BLaER1 treated with 17β-estradiol and CSF1 and Interleukin-3, amounts not matched to agents 10 nM and 100 nM (cell line): ENCODE results near the gene MARF1.
"Not testable (repeated sequence)": the region's sequence is repeated elsewhere in the genome, so short reads cannot be mapped to it uniquely, and the experiment has no call there.

Source experiments
- H3K27ac ChIP-seq, 11 experiments: shearing (Covaris generic); formaldehyde crosslinking; 2 replicates each; pipeline ENCODE4 v1.8.1; 2022
- H3K27me3 ChIP-seq, 11 experiments: shearing (Covaris generic); formaldehyde crosslinking; 2 replicates each; pipeline ENCODE4 v1.8.1; 2022
- H3K36me3 ChIP-seq, 11 experiments: shearing (Covaris generic); formaldehyde crosslinking; 2 replicates each; pipeline ENCODE4 v1.8.1; 2022
- H3K4me1 ChIP-seq, 10 experiments: shearing (Covaris generic); formaldehyde crosslinking; 2 replicates each; pipeline ENCODE4 v1.8.1; 2022
- H3K4me2 ChIP-seq, 11 experiments: shearing (Covaris generic); formaldehyde crosslinking; 2 replicates each; pipeline ENCODE4 v1.8.1; 2022
- H3K4me3 ChIP-seq, 10 experiments: shearing (Covaris generic); formaldehyde crosslinking; 2 replicates each; pipeline ENCODE4 v1.8.1; 2022
- H3K9ac ChIP-seq, 11 experiments: shearing (Covaris generic); formaldehyde crosslinking; 2 replicates each; pipeline ENCODE4 v1.8.1; 2022
- H3K9me3 ChIP-seq, 11 experiments: shearing (Covaris generic); formaldehyde crosslinking; replicated peaks in 1 of 11; 2 replicates each; pipeline ENCODE4 v1.8.1; 2022
- H4K20me1 ChIP-seq, 11 experiments: shearing (Covaris generic); formaldehyde crosslinking; 2 replicates each; pipeline ENCODE4 v1.8.1; 2022
- Cebpa-rat ChIP-seq, 11 experiments: shearing (Covaris generic); IDR thresholded peaks; 2 replicates each; pipeline ENCODE4 v1.8.1; 2022

The MARF1 gene

DNA sequence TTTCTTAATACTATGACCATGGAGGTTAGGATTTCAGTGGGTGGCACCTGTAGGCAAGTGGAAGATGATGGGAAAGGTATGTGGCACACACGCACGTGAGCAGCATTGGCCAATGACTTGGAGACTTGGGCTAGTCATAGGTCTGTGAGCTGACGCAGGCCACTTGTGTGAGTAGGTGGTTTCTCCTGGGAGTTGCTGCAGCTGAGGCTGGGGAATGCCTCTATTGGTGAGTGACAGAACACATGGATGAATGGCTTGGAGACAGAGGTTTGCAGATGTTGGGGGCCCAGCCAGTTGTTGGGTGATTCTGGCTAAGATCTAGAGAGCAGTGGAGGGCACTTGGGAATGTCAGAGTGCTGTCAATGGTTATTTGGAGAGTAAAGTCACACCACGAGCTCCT, 64.1 kb downstream of the MARF1 start:
- no peak overlapping the region for H3K9ac ChIP-seq
- H3K9me3 ChIP-seq, result peaks cover 22 to 45% (median 33%) of the 10 kb centered on the region in 11 experiments; a peak in 19 of 22 replicates
- H3K27ac ChIP-seq, result no peak overlapping the region
- H3K4me3 ChIP-seq, result no peak overlapping the region
- no peak overlapping the region for H3K4me2 ChIP-seq
- H3K27me3 ChIP-seq, result no peaks in the 10 kb centered on the region
- no peaks in the 10 kb centered on the region for H4K20me1 ChIP-seq
- no peak for TF ChIP-seq Cebpa-rat (IDR thresholded peaks at IDR 0.05)
- H3K4me1 ChIP-seq, result peaks cover 0 to 46% (median 16%) of the 10 kb centered on the region in 10 experiments; a peak in 14 of 20 replicates
- peaks cover 0 to 18% (median 0%) of the 10 kb centered on the region in 11 experiments; a peak in 3 of 22 replicates for H3K36me3 ChIP-seq

DNA sequence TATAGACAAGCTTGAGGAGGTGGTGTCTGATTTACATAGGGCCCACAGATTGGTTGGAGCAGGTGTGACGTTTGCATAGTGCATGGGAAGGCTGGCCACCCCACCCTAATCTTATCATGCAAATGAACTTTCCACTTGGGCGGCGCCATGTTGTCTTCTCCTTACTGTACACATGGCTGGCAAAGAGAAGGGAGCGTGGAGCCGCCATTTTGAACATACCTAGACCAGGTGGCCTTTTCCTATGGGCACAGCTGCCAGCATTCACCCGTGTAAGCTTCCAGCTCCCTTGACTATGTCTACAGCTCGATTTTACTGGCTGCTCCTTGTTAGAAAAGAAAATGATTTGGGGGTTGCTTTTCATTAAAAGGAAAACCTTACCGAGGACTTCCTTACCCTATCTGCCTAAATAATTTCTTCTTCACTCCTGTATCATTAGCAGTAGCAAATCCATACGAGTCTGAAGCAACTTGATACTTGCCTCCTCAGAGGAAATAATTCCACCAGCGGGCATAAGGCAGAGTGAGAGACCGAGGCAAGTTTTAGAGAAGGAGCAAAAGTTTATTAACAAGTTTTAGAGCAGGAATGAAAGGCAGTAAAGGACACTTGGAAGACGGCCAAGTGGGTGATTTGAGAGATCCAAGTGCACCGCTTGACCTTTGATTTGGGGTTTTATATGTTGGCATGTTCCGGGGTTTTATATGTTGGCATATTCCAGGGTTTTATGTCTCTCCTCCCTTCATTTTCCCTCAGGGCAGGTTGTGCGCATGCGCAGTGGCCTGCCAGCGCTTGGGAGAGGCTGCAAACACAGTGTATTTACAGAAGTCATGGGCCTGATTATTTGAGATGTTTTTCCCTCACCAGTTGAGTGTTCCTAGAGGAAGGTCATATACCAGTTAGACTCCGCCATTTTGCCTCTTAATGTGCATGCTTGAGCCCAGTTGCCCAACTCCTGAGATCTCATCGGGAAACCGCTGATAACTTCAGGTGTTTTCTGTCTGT, 65.7 kb downstream of the MARF1 start:
- no peak overlapping the region for H3K27ac ChIP-seq
- no peaks in the 10 kb centered on the region for H3K27me3 ChIP-seq
- H3K4me3 ChIP-seq, result no peak overlapping the region
- no peak for TF ChIP-seq Cebpa-rat (IDR thresholded peaks at IDR 0.05)
- H3K4me2 ChIP-seq, result no peak overlapping the region
- no peaks in the 10 kb centered on the region for H4K20me1 ChIP-seq
- H3K4me1 ChIP-seq, result peaks cover 10 to 53% (median 27%) of the 10 kb centered on the region in 10 experiments; a peak in 19 of 20 replicates
- peaks cover 33 to 60% (median 48%) of the 10 kb centered on the region in 11 experiments for H3K9me3 ChIP-seq
- H3K36me3 ChIP-seq, result peaks cover 0 to 15% (median 0%) of the 10 kb centered on the region in 11 experiments; a peak in 3 of 22 replicates
- no peak overlapping the region for H3K9ac ChIP-seq

GRCh38 chr16:15575293-15576049, 67.5 kb downstream of the MARF1 start:
- Histone ChIP-seq H3K4me2 (peak overlapping the region in 2 of 11 experiments; percentile 15 to 20; a peak in 3 of 22 replicates), H3K9ac (no peak overlapping the region), H3K4me1 (peaks cover 10 to 53% (median 24%) of the 10 kb centered on the region in 10 experiments; a peak in 19 of 20 replicates), H3K4me3 (no peak overlapping the region), H3K27me3 (no peaks in the 10 kb centered on the region), H4K20me1 (no peaks in the 10 kb centered on the region), H3K27ac (no peak overlapping the region), H3K36me3 (peaks cover 0 to 20% (median 0%) of the 10 kb centered on the region in 11 experiments; a peak in 3 of 22 replicates), H3K9me3 (peaks cover 40 to 78% (median 55%) of the 10 kb centered on the region in 11 experiments)
- no peak for TF ChIP-seq Cebpa-rat (IDR thresholded peaks at IDR 0.05)

GRCh38 chr16:15574614-15574948, 68.4 kb downstream of the MARF1 start:
- H3K9me3 ChIP-seq, result peaks cover 40 to 87% (median 60%) of the 10 kb centered on the region in 11 experiments
- no peak for TF ChIP-seq Cebpa-rat (IDR thresholded peaks at IDR 0.05)
- H3K27ac ChIP-seq, result no peak overlapping the region
- H4K20me1 ChIP-seq, result no peaks in the 10 kb centered on the region
- no peak overlapping the region for H3K4me3 ChIP-seq
- H3K4me1 ChIP-seq, result peaks cover 10 to 60% (median 24%) of the 10 kb centered on the region in 10 experiments; a peak in 19 of 20 replicates
- H3K4me2 ChIP-seq, result no peak overlapping the region
- H3K9ac ChIP-seq, result no peak overlapping the region
- H3K36me3 ChIP-seq, result peaks cover 0 to 25% (median 0%) of the 10 kb centered on the region in 11 experiments; a peak in 3 of 22 replicates
- H3K27me3 ChIP-seq, result no peaks in the 10 kb centered on the region

DNA sequence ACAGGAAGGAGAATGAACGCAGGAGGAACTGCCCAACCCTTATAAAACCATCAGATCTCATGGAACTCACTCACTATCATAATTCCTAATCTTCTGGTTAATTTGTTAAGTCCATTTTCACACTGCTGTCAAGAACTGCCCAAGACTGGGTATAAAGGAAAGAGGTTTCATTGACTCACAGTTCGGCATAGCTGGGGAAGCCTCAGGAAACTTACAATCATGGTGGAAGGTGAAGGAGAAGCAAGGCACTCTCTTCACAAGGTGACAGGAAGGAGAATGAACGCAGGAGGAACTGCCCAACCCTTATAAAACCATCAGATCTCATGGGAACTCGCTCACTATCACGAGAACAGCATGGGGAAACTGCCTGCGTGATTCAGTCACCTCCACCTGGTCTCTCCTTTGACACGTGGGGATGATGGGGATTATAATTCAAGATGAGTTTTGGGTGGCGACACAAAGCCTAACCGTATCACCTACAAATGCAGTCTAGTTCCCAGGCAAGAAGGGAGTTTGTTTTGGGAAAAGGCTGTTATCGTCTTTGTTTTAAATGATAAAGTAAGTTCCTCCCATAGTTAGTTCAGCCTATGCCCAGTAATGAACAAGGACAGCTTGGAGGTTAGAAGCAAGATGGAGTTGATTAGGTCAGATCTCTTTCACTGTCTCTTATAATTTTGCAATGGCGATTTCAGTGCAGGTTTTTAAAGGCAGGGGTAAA, 68.9 kb downstream of the MARF1 start:
- H3K4me3 ChIP-seq, H3K9ac ChIP-seq, H3K27ac ChIP-seq, H3K27me3 ChIP-seq, H4K20me1 ChIP-seq: not testable (repeated sequence)
- Histone ChIP-seq H3K36me3 (peaks cover 0 to 25% (median 0%) of the 10 kb centered on the region in 11 experiments; a peak in 3 of 22 replicates), H3K9me3 (peaks cover 40 to 92% (median 60%) of the 10 kb centered on the region in 11 experiments), H3K4me1 (peaks cover 10 to 63% (median 24%) of the 10 kb centered on the region in 10 experiments; a peak in 19 of 20 replicates), H3K4me2 (peak overlapping the region in 2 of 11 experiments; percentile 66 to 82; a peak in 5 of 22 replicates)

GRCh38 chr16:15573274-15573895, 69.6 kb downstream of the MARF1 start:
- H3K27me3 ChIP-seq, result no peaks in the 10 kb centered on the region
- no peaks in the 10 kb centered on the region for H4K20me1 ChIP-seq
- peak overlapping the region in 4 of 10 experiments; percentile 2 to 37 (median 18); a peak in 3 of 20 replicates for H3K4me3 ChIP-seq
- TF ChIP-seq Cebpa-rat (IDR thresholded peaks at IDR 0.05), result no peak
- H3K27ac ChIP-seq, result peak overlapping the region in 2 of 11 experiments; percentile 8 to 11; a peak in 1 of 22 replicates
- peaks cover 10 to 63% (median 24%) of the 10 kb centered on the region in 10 experiments; a peak in 19 of 20 replicates for H3K4me1 ChIP-seq
- H3K9ac ChIP-seq, result no peak overlapping the region
- peak overlapping the region; percentile 6 to 82 (median 51); a peak in 20 of 22 replicates for H3K4me2 ChIP-seq
- H3K36me3 ChIP-seq, result peaks cover 0 to 25% (median 0%) of the 10 kb centered on the region in 11 experiments; a peak in 3 of 22 replicates
- peaks cover 40 to 96% (median 60%) of the 10 kb centered on the region in 11 experiments for H3K9me3 ChIP-seq

DNA sequence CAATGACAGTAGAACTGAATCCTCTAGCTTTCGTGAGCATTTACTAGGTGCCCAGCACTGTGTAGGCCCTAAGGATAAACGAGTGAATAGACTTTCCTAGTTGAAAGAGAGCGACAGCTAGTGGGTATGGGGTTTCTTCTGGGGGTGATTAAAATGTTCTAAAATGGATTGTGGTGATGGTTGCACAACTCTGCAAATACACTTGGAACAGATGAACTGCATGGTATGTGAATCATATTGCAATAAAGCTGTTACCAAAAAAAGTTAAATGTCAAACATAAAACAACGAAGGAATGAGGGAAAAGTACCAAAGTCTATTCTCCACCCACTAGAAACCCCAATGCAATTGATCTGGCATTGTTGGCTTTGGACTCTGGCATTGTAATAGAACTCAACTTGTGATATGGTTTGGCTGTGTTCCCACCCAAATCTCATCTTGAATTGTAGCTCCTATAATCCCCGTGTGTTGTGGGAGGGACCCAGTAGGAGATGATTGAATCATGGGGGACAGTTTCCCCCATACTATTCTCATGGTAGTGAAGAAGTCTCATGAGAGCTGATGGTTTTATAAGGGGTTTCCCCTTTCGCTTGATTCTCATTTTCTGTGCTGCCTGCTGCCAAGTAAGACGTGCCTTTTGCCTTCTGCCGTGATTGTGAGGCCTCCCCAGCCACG, 70.5 kb downstream of the MARF1 start:
- H4K20me1 ChIP-seq, result no peaks in the 10 kb centered on the region
- H3K36me3 ChIP-seq, result peaks cover 0 to 21% (median 0%) of the 10 kb centered on the region in 11 experiments; a peak in 3 of 22 replicates
- H3K9me3 ChIP-seq, result peaks cover 35 to 88% (median 54%) of the 10 kb centered on the region in 11 experiments
- H3K27ac ChIP-seq, result peak overlapping the region in 3 of 11 experiments; percentile 8 to 42 (median 11); a peak in 3 of 22 replicates
- no peak overlapping the region; a peak in 1 of 22 replicates for H3K9ac ChIP-seq
- H3K4me2 ChIP-seq, result peak overlapping the region; percentile 6 to 82 (median 51); a peak in 21 of 22 replicates
- H3K27me3 ChIP-seq, result no peaks in the 10 kb centered on the region
- H3K4me1 ChIP-seq, result peaks cover 10 to 63% (median 24%) of the 10 kb centered on the region in 10 experiments; a peak in 19 of 20 replicates
- H3K4me3 ChIP-seq, result peak overlapping the region in 3 of 10 experiments; percentile 3 to 37 (median 32); a peak in 3 of 20 replicates
- TF ChIP-seq Cebpa-rat (IDR thresholded peaks at IDR 0.05), result 0 out of 22 replicates have a peak, but pooled peaks of 1 of the 11 experiments have one; percentile 37
